Measurements from ENCODE around the gene SART1.
"Not testable (repeated sequence)": the region's sequence is repeated elsewhere in the genome, so short reads cannot be mapped to it uniquely, and the experiment has no call there.

DNA sequence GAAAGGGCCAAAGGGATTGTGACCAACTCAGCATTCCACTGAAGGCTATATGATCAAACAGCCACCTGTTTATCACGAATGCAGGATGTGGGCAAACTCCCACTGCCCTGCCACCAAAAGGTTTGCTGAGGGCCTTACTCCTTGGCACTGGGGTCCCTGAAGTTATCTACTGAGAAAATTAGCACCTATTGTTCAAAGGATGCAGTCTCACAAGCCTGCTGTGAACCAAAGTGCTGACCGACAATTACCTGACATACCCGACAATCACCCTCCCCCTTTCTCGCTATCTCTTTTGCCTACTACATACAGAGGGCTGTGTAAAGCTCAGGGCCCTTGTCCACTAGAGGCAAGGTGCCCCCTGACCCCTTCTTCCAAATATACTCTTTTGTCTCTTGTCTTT, 48.5 kb downstream of the SART1 start:
- TF ChIP-seq ZNF274 (IDR thresholded peaks at IDR 0.05; ENCODE audit: low read depth, low read length); YY1 (IDR thresholded peaks at IDR 0.05; ENCODE audit: insufficient read depth, insufficient read length): not testable (repeated sequence)

All from NT2/D1 (cell line).